Measurements from ENCODE around the gene SRPK1.
"Not testable (repeated sequence)": the region's sequence is repeated elsewhere in the genome, so short reads cannot be mapped to it uniquely, and the experiment has no call there.

The SRPK1 gene

GRCh38 chr6:35931120-35931561 lies 10.2 kb upstream of the SRPK1 start:
- no peak for DNase-seq (ENCODE audit: low spot score)

GRCh38 chr6:35929601-35930000 lies 8.7 kb upstream of the SRPK1 start:
- no peak for DNase-seq (ENCODE audit: low spot score)

- no peak for DNase-seq (ENCODE audit: low spot score)
Measured at GRCh38 chr6:35926509-35927215, 5.8 kb upstream of the SRPK1 start.

GRCh38 chr6:35925961-35926360 lies 5.1 kb upstream of the SRPK1 start:
- no peak for DNase-seq (ENCODE audit: low spot score)

GRCh38 chr6:35924146-35924545 lies 3.2 kb upstream of the SRPK1 start:
- DNase-seq (ENCODE audit: low spot score): no peak

- DNase-seq (ENCODE audit: low spot score): no peak
Measured at GRCh38 chr6:35922139-35922554, 1.2 kb upstream of the SRPK1 start.

GRCh38 chr6:35919827-35920751 lies 809 bp downstream of the SRPK1 start:
- DNase-seq (ENCODE audit: low spot score): peak; percentile 68

- DNase-seq (ENCODE audit: low spot score): no peak
Measured at GRCh38 chr6:35919085-35919826, 1.6 kb downstream of the SRPK1 start.

GRCh38 chr6:35916893-35917292 lies 4.0 kb downstream of the SRPK1 start:
- not testable (repeated sequence) for DNase-seq (ENCODE audit: low spot score)

GRCh38 chr6:35916056-35916455 lies 4.8 kb downstream of the SRPK1 start:
- no peak for DNase-seq (ENCODE audit: low spot score)

GRCh38 chr6:35914536-35914935 lies 6.4 kb downstream of the SRPK1 start:
- DNase-seq (ENCODE audit: low spot score): no peak

GRCh38 chr6:35911871-35912653 lies 8.8 kb downstream of the SRPK1 start:
- DNase-seq (ENCODE audit: low spot score): no peak

GRCh38 chr6:35909571-35909970 lies 11.3 kb downstream of the SRPK1 start:
- DNase-seq (ENCODE audit: low spot score): not testable (repeated sequence)

- DNase-seq (ENCODE audit: low spot score): not testable (repeated sequence)
Measured at GRCh38 chr6:35908753-35909401, 12.0 kb downstream of the SRPK1 start.

- DNase-seq (ENCODE audit: low spot score): no peak
Measured at GRCh38 chr6:35907750-35908149, 13.1 kb downstream of the SRPK1 start.

GRCh38 chr6:35906499-35906846 lies 14.4 kb downstream of the SRPK1 start:
- DNase-seq (ENCODE audit: low spot score): no peak

GRCh38 chr6:35905841-35906498 lies 14.9 kb downstream of the SRPK1 start:
- DNase-seq (ENCODE audit: low spot score): no peak

- DNase-seq (ENCODE audit: low spot score): no peak
Measured at GRCh38 chr6:35905141-35905785, 15.6 kb downstream of the SRPK1 start.

GRCh38 chr6:35903679-35904078 lies 17.2 kb downstream of the SRPK1 start:
- DNase-seq (ENCODE audit: low spot score): no peak

- no peak for DNase-seq (ENCODE audit: low spot score)
Measured at GRCh38 chr6:35900448-35900847, 20.4 kb downstream of the SRPK1 start.
